HEK293 (cell line): ENCODE results near the gene MGST2.

ENCODE experiments used
- CTCF ChIP-seq: fragments of 450-650 bp; formaldehyde crosslinking; IDR thresholded peaks from 2 replicates; pipeline ENCODE4 v1.5.1; 2016; ENCODE audit warnings: missing biosample characterization, missing genetic modification characterization
- GLI2 ChIP-seq: fragments of 450-650 bp; formaldehyde crosslinking; IDR thresholded peaks from 2 replicates; pipeline ENCODE4; 2017; ENCODE audit warnings: missing biosample characterization, missing genetic modification characterization, low read depth, borderline replicate concordance
- YY1 ChIP-seq: fragments of 450-650 bp; formaldehyde crosslinking; IDR thresholded peaks from 2 replicates; pipeline ENCODE4 v1.5.1; 2018; ENCODE audit warnings: missing biosample characterization, missing genetic modification characterization
- YY2 ChIP-seq: fragments of 450-650 bp; formaldehyde crosslinking; IDR thresholded peaks from 2 replicates; pipeline ENCODE4 v1.5.1; 2016; ENCODE audit warnings: missing biosample characterization, missing genetic modification characterization
- ZBTB49 ChIP-seq: fragments of 450-650 bp; formaldehyde crosslinking; IDR thresholded peaks from 2 replicates; pipeline ENCODE4 v1.5.1; 2016; ENCODE audit warnings: missing biosample characterization, missing genetic modification characterization, low read depth
- ZNF112 ChIP-seq: fragments of 450-650 bp; formaldehyde crosslinking; IDR thresholded peaks from 2 replicates; pipeline ENCODE4 v1.5.0; 2017; ENCODE audit warnings: missing biosample characterization, missing genetic modification characterization
- ZNF274 ChIP-seq, 2 experiments: fragments of 200-500 bp in 1 of 2; fragments of 450-650 bp in 1 of 2; sonication (Bioruptor generic) in 1 of 2; formaldehyde crosslinking in 1 of 2; IDR thresholded peaks; 2 replicates each; pipeline versions ENCODE4 v1.5.1 to v1.6.1; 2014 to 2016; ENCODE audit warnings: borderline replicate concordance in 1 of 2, inconsistent platforms in 1 of 2, low read length in 1 of 2, missing biosample characterization in 1 of 2, missing genetic modification characterization in 1 of 2
- TF ChIP-seq, protein P1 (sequence below): fragments of 450-650 bp; formaldehyde crosslinking; IDR thresholded peaks from 2 replicates; pipeline ENCODE4 v1.5.1; 2016; ENCODE audit warnings: missing biosample characterization, missing genetic modification characterization
- TF ChIP-seq, protein P2 (sequence below): fragments of 450-650 bp; formaldehyde crosslinking; IDR thresholded peaks from 2 replicates; pipeline ENCODE4 v1.5.1; 2017; ENCODE audit warnings: missing biosample characterization, missing genetic modification characterization

DNA sequence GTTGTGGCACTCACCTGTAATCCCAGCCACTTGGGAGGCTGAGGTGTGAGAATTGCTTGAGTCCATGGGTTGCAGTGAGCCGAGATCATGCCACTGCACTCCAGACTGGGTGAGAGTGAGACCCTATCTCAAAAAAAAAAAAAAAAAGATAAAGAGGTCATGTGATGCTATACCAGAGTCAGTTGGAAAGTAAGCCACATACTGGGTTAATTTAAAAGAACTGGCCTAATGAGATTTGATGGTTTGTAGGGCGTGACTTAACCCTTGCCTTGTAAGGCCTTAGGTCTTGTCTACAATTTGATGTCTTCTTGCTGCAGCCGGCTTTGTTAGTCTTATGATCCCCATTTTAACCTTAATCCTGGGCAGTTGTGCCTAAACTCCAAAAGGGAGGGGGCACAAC, 5.2 kb downstream of the MGST2 start:
- TF ChIP-seq GLI2 (tag by site-specific recombination): no peak
- no peak for TF ChIP-seq CTCF (tag by site-specific recombination)
- no peak for TF ChIP-seq ZNF274 (IDR thresholded peaks at IDR 0.05; ENCODE audit: low read length)
- TF ChIP-seq ZNF274 (tag by site-specific recombination; IDR thresholded peaks at IDR 0.05; ENCODE audit: borderline replicate concordance): no peak
- TF ChIP-seq, protein P1, sequence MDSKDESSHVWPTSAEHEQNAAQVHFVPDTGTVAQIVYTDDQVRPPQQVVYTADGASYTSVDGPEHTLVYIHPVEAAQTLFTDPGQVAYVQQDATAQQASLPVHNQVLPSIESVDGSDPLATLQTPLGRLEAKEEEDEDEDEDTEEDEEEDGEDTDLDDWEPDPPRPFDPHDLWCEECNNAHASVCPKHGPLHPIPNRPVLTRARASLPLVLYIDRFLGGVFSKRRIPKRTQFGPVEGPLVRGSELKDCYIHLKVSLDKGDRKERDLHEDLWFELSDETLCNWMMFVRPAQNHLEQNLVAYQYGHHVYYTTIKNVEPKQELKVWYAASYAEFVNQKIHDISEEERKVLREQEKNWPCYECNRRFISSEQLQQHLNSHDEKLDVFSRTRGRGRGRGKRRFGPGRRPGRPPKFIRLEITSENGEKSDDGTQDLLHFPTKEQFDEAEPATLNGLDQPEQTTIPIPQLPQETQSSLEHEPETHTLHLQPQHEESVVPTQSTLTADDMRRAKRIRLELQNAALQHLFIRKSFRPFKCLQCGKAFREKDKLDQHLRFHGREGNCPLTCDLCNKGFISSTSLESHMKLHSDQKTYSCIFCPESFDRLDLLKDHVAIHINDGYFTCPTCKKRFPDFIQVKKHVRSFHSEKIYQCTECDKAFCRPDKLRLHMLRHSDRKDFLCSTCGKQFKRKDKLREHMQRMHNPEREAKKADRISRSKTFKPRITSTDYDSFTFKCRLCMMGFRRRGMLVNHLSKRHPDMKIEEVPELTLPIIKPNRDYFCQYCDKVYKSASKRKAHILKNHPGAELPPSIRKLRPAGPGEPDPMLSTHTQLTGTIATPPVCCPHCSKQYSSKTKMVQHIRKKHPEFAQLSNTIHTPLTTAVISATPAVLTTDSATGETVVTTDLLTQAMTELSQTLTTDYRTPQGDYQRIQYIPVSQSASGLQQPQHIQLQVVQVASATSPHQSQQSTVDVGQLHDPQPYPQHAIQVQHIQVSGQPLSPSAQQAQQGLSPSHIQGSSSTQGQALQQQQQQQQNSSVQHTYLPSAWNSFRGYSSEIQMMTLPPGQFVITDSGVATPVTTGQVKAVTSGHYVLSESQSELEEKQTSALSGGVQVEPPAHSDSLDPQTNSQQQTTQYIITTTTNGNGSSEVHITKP (tag by site-specific recombination): no peak
- TF ChIP-seq, protein P2, sequence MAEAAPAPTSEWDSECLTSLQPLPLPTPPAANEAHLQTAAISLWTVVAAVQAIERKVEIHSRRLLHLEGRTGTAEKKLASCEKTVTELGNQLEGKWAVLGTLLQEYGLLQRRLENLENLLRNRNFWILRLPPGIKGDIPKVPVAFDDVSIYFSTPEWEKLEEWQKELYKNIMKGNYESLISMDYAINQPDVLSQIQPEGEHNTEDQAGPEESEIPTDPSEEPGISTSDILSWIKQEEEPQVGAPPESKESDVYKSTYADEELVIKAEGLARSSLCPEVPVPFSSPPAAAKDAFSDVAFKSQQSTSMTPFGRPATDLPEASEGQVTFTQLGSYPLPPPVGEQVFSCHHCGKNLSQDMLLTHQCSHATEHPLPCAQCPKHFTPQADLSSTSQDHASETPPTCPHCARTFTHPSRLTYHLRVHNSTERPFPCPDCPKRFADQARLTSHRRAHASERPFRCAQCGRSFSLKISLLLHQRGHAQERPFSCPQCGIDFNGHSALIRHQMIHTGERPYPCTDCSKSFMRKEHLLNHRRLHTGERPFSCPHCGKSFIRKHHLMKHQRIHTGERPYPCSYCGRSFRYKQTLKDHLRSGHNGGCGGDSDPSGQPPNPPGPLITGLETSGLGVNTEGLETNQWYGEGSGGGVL: no peak
- no peak for TF ChIP-seq YY1
- TF ChIP-seq ZNF112: no peak
- TF ChIP-seq YY2: no peak
- no peak for TF ChIP-seq ZBTB49
